ENCODE data around the gene TBC1D16. TPM values are rescaled to one million over a fixed set of nuclear protein-coding genes. Genes with fewer than 3 reads are reported as not detected.

TBC1D16 gene
- polyA plus RNA-seq, 1 experiment: 9.0 TPM

- peak; percentile 23 for DNase-seq (ENCODE audit: low read depth)
- TF ChIP-seq CTCF (IDR thresholded peaks at IDR 0.05; ENCODE audit: insufficient read depth, low read depth, low read length): no peak
- ChIA-PET CTCF (interaction anchor here (0.7 to 1.3 kb wide), 4 partner anchors 12 to 111 kb away, joined by 3 to 4 read pairs (median 3); no protein-coding TSS in a partner anchor), POLR2A (no interaction called here)
- no peak overlapping the region for H3K4me3 ChIP-seq (ENCODE audit: low read depth, low read length)
- H3K36me3 ChIP-seq (ENCODE audit: control insufficient read depth, insufficient read depth, low read length): peaks cover 7% of the 10 kb centered on the region
- H3K27me3 ChIP-seq (ENCODE audit: control insufficient read depth, insufficient read depth, low read length): no peaks in the 10 kb centered on the region
Observed at GRCh38 chr17:79951361-79952264, 84.1 kb downstream of the TBC1D16 start.

- DNase-seq (ENCODE audit: low read depth): no peak
- CTCF ChIA-PET: interaction anchor here (1.0 kb wide), 1 partner anchor 15 kb away, joined by 3 read pairs; no protein-coding TSS in a partner anchor
- POLR2A ChIA-PET: no interaction called here
- no peak overlapping the region for H3K4me3 ChIP-seq (ENCODE audit: low read depth, low read length)
- H3K27me3 ChIP-seq (ENCODE audit: control insufficient read depth, insufficient read depth, low read length): no peaks in the 10 kb centered on the region
- peaks cover 8% of the 10 kb centered on the region for H3K36me3 ChIP-seq (ENCODE audit: control insufficient read depth, insufficient read depth, low read length)
- no peak for TF ChIP-seq CTCF (IDR thresholded peaks at IDR 0.05; ENCODE audit: insufficient read depth, low read depth, low read length)
Observed at GRCh38 chr17:79950751-79951150, 84.9 kb downstream of the TBC1D16 start.

GRCh38 chr17:79950306-79950705 is 85.4 kb downstream of the TBC1D16 start:
- CTCF ChIA-PET: interaction anchor here (1.0 kb wide), 1 partner anchor 14 kb away, joined by 3 read pairs; no protein-coding TSS in a partner anchor
- no peak for DNase-seq (ENCODE audit: low read depth)
- POLR2A ChIA-PET: no interaction called here

GRCh38 chr17:79949656-79950209 is 85.9 kb downstream of the TBC1D16 start:
- peaks cover 9% of the 10 kb centered on the region for H3K36me3 ChIP-seq (ENCODE audit: control insufficient read depth, insufficient read depth, low read length)
- TF ChIP-seq CTCF (IDR thresholded peaks at IDR 0.05; ENCODE audit: insufficient read depth, low read depth, low read length): no peak
- H3K27me3 ChIP-seq (ENCODE audit: control insufficient read depth, insufficient read depth, low read length): no peaks in the 10 kb centered on the region
- H3K4me3 ChIP-seq (ENCODE audit: low read depth, low read length): no peak overlapping the region
- POLR2A ChIA-PET: no interaction called here
- CTCF ChIA-PET: no interaction called here
- no peak for DNase-seq (ENCODE audit: low read depth)

More at GRCh38 chr17:79950306-79950705, 85.4 kb downstream of the TBC1D16 start:
- H3K27me3 ChIP-seq (ENCODE audit: control insufficient read depth, insufficient read depth, low read length): no peaks in the 10 kb centered on the region
- no peak for TF ChIP-seq CTCF (IDR thresholded peaks at IDR 0.05; ENCODE audit: insufficient read depth, low read depth, low read length)
- H3K36me3 ChIP-seq (ENCODE audit: control insufficient read depth, insufficient read depth, low read length): peaks cover 8% of the 10 kb centered on the region
- no peak overlapping the region for H3K4me3 ChIP-seq (ENCODE audit: low read depth, low read length)

GRCh38 chr17:79948945-79949655 is 86.6 kb downstream of the TBC1D16 start:
- CTCF ChIA-PET: no interaction called here
- no peaks in the 10 kb centered on the region for H3K27me3 ChIP-seq (ENCODE audit: control insufficient read depth, insufficient read depth, low read length)
- no peak overlapping the region for H3K4me3 ChIP-seq (ENCODE audit: low read depth, low read length)
- POLR2A ChIA-PET: no interaction called here
- no peak for TF ChIP-seq CTCF (IDR thresholded peaks at IDR 0.05; ENCODE audit: insufficient read depth, low read depth, low read length)
- peaks cover 9% of the 10 kb centered on the region for H3K36me3 ChIP-seq (ENCODE audit: control insufficient read depth, insufficient read depth, low read length)
- DNase-seq (ENCODE audit: low read depth): no peak
